Astrocyte (in vitro differentiated cells and primary cell): ENCODE results near the gene ING2.

Source experiments
- EZH2 ChIP-seq: IDR thresholded peaks from 2 replicates; pipeline ENCODE4 v1.6.1; 2012; ENCODE audit warnings: mild to moderate bottlenecking, low read length, inconsistent platforms; ENCODE audit not compliant: insufficient read depth
- TF ChIP-seq, protein P1 (sequence below): IDR thresholded peaks from 2 replicates; pipeline ENCODE4 v1.5.1; 2011; ENCODE audit warnings: low read depth, mild to moderate bottlenecking, inconsistent platforms, low read length, moderate library complexity; ENCODE audit not compliant: insufficient read depth

DNA sequence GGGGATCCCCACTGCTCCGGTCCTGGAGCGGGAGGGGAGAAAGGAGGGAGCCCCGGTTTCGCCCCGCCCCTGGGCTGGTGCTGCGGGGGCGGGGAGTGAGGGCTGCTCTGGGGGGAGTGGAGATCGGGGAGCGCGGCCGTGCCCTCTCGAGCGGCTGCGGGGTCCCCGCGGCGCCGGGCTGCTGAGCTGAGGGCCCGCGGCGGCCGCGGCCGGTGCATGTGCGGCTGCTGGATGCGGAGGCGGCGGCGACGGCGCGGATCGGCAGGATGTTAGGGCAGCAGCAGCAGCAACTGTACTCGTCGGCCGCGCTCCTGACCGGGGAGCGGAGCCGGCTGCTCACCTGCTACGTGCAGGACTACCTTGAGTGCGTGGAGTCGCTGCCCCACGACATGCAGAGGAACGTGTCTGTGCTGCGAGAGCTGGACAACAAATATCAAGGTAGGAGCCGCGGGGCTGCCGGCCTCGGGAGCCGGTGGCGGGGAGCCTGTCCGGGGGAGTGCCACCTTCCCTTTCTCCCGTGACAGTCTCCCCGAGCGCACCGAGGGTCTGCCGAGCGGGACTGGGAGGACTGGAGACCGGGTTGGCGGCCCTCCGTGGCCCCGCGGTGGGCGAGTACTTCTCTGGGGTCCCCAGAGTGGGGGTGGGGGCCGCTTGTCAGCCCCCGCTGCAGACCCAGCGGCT is at the start of gene ING2:
- TF ChIP-seq EZH2 = no peak
- TF ChIP-seq, protein P1, sequence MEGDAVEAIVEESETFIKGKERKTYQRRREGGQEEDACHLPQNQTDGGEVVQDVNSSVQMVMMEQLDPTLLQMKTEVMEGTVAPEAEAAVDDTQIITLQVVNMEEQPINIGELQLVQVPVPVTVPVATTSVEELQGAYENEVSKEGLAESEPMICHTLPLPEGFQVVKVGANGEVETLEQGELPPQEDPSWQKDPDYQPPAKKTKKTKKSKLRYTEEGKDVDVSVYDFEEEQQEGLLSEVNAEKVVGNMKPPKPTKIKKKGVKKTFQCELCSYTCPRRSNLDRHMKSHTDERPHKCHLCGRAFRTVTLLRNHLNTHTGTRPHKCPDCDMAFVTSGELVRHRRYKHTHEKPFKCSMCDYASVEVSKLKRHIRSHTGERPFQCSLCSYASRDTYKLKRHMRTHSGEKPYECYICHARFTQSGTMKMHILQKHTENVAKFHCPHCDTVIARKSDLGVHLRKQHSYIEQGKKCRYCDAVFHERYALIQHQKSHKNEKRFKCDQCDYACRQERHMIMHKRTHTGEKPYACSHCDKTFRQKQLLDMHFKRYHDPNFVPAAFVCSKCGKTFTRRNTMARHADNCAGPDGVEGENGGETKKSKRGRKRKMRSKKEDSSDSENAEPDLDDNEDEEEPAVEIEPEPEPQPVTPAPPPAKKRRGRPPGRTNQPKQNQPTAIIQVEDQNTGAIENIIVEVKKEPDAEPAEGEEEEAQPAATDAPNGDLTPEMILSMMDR = no peak
